ENCODE results near the gene CRB2. TPM values are rescaled to one million over a fixed set of nuclear protein-coding genes. Genes with fewer than 3 reads are reported as not detected.

The CRB2 gene
- total RNA-seq, 5 donors from 2014 or later (not counting 1 experiment from before 2014, with no cell fraction given) = 0.09 to 0.20 TPM; not detected in 3

DNA sequence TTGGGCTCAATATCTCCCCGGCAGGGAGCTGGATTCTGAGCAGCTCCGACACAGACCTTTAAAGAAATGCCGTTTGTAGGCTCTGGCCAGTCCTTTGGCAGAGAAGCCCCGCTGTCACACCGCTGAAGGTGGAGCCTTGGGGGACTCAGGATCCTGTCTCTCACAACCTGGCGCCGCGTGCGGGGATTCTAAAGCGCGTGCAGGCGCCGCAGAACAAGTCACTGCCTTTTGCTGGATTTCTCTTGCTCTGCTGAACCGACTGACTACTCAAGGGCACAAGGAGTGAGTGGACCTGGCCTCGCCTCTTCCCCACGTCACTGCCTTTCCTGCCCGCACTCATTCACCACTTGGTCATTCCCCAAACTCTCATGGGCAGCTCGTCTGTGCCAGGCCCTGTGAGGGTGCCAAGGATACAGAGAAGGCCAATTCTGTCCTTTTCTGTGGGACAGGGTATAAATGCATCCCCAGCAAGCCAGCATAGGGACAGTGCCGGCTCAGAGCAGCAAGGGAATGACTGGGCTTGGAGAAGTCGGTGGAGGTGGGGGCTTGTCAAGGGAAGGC, 69.3 kb downstream of the CRB2 start:
- no peak overlapping the region for H3K4me3 Mint-ChIP-seq
- Histone ChIP-seq H3K9me3 (no peaks in the 10 kb centered on the region), H3K4me1 (ENCODE audit: control insufficient read depth in 1 of 2, extremely low read depth in 1 of 2, insufficient read depth in 2 of 2, low read length in 2 of 2) (no peaks in the 10 kb centered on the region), H3K36me3 (ENCODE audit: control insufficient read depth in 2 of 2, extremely low read depth in 1 of 2, insufficient read depth in 1 of 2, low read length in 1 of 2) (peaks cover 0 to 3% of the 10 kb centered on the region in 2 donors), H3K4me3 (ENCODE audit: control insufficient read depth in 1 of 2, extremely low read depth in 1 of 2, low read length in 1 of 2) (no peak overlapping the region), H3K27ac (ENCODE audit: low read length) (no peak overlapping the region), H3K27me3 (replicated peaks in 1 of 2; ENCODE audit: control insufficient read depth in 2 of 2, extremely low read depth in 1 of 2, insufficient read depth in 2 of 2, low read length in 1 of 2) (no peaks in the 10 kb centered on the region)
- ATAC-seq (replicated peaks in 1 of 4) (no peak), DNase-seq (no peak)
- peaks cover 0 to 1% (median 0%) of the 10 kb centered on the region in 3 donors for H3K9me3 Mint-ChIP-seq
- H3K27ac Mint-ChIP-seq = no peak overlapping the region
- H3K27me3 Mint-ChIP-seq = no peaks in the 10 kb centered on the region
- ChIA-PET CTCF (no interaction called here), POLR2A (no interaction called here)
- no peaks in the 10 kb centered on the region for H3K4me1 Mint-ChIP-seq
- H3K36me3 Mint-ChIP-seq = peaks cover 29% of the 10 kb centered on the region
- 95% methylated on average over 18 of the region's 20 CpGs for WGBS (ENCODE audit: insufficient coverage)

DNA sequence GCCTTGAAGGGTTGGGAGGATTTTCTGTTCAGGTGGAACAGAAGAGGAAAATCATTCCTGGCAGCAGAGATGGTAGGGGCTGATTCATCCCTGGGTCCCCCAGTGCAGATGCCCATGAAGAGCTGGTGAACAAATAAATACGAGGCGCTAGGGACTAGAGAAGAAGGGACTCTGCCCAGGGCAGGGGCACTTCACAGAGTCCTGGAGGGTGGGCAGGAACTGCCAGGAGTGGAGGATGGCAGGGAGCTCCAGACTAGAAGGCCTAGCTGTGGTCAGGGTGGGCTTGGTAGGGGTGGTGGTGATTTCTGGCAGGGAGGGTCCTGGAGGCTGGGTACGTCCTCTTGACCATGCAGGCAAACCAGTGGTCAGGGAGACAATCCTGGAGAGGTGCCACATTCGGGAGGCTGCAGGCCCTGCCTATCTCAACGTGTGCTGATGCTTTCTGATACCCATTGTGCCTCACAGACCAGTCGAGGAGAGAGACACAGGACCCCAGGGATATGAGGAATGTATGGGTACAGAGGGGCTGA, 69.9 kb downstream of the CRB2 start:
- peaks cover 0 to 4% (median 0%) of the 10 kb centered on the region in 3 donors for H3K9me3 Mint-ChIP-seq
- peaks cover 30% of the 10 kb centered on the region for H3K36me3 Mint-ChIP-seq
- H3K4me1 Mint-ChIP-seq = no peaks in the 10 kb centered on the region
- ATAC-seq (replicated peaks in 1 of 4) (no peak), DNase-seq (no peak)
- WGBS (ENCODE audit: insufficient coverage) = 70% methylated on average over 6 of the region's 6 CpGs
- H3K4me3 Mint-ChIP-seq = no peak overlapping the region
- Histone ChIP-seq H3K9me3 (no peaks in the 10 kb centered on the region), H3K36me3 (ENCODE audit: control insufficient read depth in 2 of 2, extremely low read depth in 1 of 2, insufficient read depth in 1 of 2, low read length in 1 of 2) (peaks cover 1 to 3% of the 10 kb centered on the region in 2 donors), H3K27me3 (replicated peaks in 1 of 2; ENCODE audit: control insufficient read depth in 2 of 2, extremely low read depth in 1 of 2, insufficient read depth in 2 of 2, low read length in 1 of 2) (no peaks in the 10 kb centered on the region), H3K4me1 (ENCODE audit: control insufficient read depth in 1 of 2, extremely low read depth in 1 of 2, insufficient read depth in 2 of 2, low read length in 2 of 2) (no peaks in the 10 kb centered on the region), H3K27ac (ENCODE audit: low read length) (no peak overlapping the region), H3K4me3 (ENCODE audit: control insufficient read depth in 1 of 2, extremely low read depth in 1 of 2, low read length in 1 of 2) (no peak overlapping the region)
- H3K27me3 Mint-ChIP-seq = no peaks in the 10 kb centered on the region
- ChIA-PET CTCF (no interaction called here), POLR2A (no interaction called here)
- no peak overlapping the region for H3K27ac Mint-ChIP-seq

DNA sequence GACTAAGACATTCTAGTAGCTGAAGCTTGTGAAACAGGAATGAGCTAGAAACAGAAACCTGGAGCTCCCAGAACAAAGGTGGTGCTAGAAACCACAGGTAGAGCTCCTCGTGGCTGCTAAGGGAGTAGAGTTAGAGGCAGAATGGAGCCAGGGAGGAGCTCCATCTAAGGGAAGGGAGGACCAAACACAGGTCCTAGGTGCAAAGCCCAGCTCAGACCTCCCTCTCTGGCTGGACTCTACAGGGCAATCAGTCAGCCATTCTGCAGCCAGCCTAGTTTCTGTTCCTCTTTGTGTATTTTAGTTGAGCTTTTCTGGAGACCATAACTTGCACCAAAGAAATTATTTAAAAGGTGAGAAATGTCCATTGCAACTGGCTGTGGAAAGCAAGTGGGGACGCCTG, 70.4 kb downstream of the CRB2 start:
- CTCF ChIA-PET = no interaction called here

More for the DNA sequence above, 70.4 kb downstream of the CRB2 start:
- Mint-ChIP-seq H3K36me3 (peaks cover 35% of the 10 kb centered on the region), H3K27ac (no peak overlapping the region), H3K4me1 (no peaks in the 10 kb centered on the region), H3K27me3 (no peaks in the 10 kb centered on the region), H3K9me3 (peaks cover 0 to 4% (median 0%) of the 10 kb centered on the region in 3 donors), H3K4me3 (no peak overlapping the region)
- Histone ChIP-seq H3K9me3 (no peaks in the 10 kb centered on the region), H3K4me1 (ENCODE audit: control insufficient read depth in 1 of 2, extremely low read depth in 1 of 2, insufficient read depth in 2 of 2, low read length in 2 of 2) (no peaks in the 10 kb centered on the region), H3K4me3 (ENCODE audit: control insufficient read depth in 1 of 2, extremely low read depth in 1 of 2, low read length in 1 of 2) (no peak overlapping the region), H3K36me3 (ENCODE audit: control insufficient read depth in 2 of 2, extremely low read depth in 1 of 2, insufficient read depth in 1 of 2, low read length in 1 of 2) (peaks cover 5 to 6% of the 10 kb centered on the region in 2 donors), H3K27ac (ENCODE audit: low read length) (no peak overlapping the region), H3K27me3 (replicated peaks in 1 of 2; ENCODE audit: control insufficient read depth in 2 of 2, extremely low read depth in 1 of 2, insufficient read depth in 2 of 2, low read length in 1 of 2) (no peaks in the 10 kb centered on the region)
- no peak for DNase-seq
- 43% methylated on average over 2 of the region's 2 CpGs for WGBS (ENCODE audit: insufficient coverage)
- ATAC-seq (replicated peaks in 1 of 4) = no peak
- POLR2A ChIA-PET = no interaction called here

Other genes starting within 250 kb of the CRB2 start
- gene STRBP, start 87.6 kb upstream of the CRB2 start, total RNA-seq = 10 to 100 TPM; 18.6 to 26.9 (median 20.0) TPM

Measured in T-cell (primary cell).